ENCODE measurements around the gene CNPY4. TPM values are rescaled to one million over a fixed set of nuclear protein-coding genes. Genes with fewer than 3 reads are reported as not detected.

The CNPY4 gene
- total RNA-seq, 2 experiments from 2014 or later: 20.9 to 26.7 TPM

DNA sequence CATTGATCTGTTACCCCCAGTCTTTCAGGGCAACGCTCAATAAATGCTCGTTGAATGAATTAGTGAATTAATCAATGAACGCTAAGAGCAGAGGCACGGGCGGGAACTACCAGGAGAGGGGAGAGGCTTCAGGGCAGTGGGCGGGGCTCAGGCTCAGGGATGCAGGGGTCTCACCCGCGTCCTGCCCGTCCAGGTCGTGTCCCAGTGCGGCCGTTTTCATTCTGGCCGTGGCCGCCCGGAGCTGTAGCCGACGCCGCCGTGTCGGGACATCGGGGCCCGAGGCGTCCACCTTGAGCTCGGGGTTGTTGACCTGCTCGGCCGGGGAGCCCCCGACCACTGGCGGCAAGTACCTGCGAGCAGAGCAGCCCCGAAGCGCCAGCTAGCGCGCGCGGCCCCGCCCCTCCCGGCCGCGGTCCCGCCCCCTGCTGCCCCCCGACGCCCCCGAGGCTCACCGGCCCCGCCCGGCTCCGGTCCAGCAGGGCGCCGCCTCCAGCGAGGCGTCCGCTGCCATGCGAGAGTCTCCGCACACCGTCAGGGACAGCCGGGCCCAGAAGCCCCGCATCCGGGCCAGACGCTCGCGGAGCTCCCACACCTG, 51.8 kb downstream of the CNPY4 start:
- intact Hi-C loops (cut with micrococcal nuclease; ENCODE audit: unreplicated experiment): no loop called here
- H2AFZ ChIP-seq (ENCODE audit: low read length): no peak overlapping the region
- no peak overlapping the region for H3K27ac ChIP-seq (ENCODE audit: low read depth, low read length, poor library complexity, severe bottlenecking)
- peak overlapping the region; percentile 65 for H3K4me2 ChIP-seq (ENCODE audit: low read length)
- H4K20me1 ChIP-seq (ENCODE audit: insufficient read depth, low read length): no peaks in the 10 kb centered on the region
- peak overlapping the region; percentile 57 for H3K4me3 ChIP-seq (ENCODE audit: low read depth, low read length, poor library complexity, severe bottlenecking)
- ChIA-PET CTCF (ENCODE audit: unreplicated experiment) (interaction anchor here (1.0 kb wide), 1 partner anchor 33 kb away, joined by 4 read pairs; no protein-coding TSS in a partner anchor), POLR2A (interaction anchor here (0.6 to 1.3 kb wide), 4 partner anchors 8 to 38 kb away, joined by 3 to 5 read pairs (median 4); partner anchors contain the start of gene LAMTOR4)
- H3K9me2 ChIP-seq (ENCODE audit: insufficient read depth, low read length): no peaks in the 10 kb centered on the region
- DNase-seq (ENCODE audit: low spot score): peak; percentile 38
- H3K36me3 ChIP-seq (ENCODE audit: insufficient read depth, low read length): peaks cover 9% of the 10 kb centered on the region; the same call in 1 of the 2 replicates
- peaks cover 78% of the 10 kb centered on the region for H3K4me1 ChIP-seq (ENCODE audit: insufficient read depth, low read length, poor library complexity, severe bottlenecking)
- TF ChIP-seq, protein P1, sequence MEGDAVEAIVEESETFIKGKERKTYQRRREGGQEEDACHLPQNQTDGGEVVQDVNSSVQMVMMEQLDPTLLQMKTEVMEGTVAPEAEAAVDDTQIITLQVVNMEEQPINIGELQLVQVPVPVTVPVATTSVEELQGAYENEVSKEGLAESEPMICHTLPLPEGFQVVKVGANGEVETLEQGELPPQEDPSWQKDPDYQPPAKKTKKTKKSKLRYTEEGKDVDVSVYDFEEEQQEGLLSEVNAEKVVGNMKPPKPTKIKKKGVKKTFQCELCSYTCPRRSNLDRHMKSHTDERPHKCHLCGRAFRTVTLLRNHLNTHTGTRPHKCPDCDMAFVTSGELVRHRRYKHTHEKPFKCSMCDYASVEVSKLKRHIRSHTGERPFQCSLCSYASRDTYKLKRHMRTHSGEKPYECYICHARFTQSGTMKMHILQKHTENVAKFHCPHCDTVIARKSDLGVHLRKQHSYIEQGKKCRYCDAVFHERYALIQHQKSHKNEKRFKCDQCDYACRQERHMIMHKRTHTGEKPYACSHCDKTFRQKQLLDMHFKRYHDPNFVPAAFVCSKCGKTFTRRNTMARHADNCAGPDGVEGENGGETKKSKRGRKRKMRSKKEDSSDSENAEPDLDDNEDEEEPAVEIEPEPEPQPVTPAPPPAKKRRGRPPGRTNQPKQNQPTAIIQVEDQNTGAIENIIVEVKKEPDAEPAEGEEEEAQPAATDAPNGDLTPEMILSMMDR (conservative IDR thresholded peaks at IDR 0.05; ENCODE audit: low read length): no peak
- no peak for TF ChIP-seq EZH2phosphoT487 (IDR thresholded peaks at IDR 0.05; ENCODE audit: borderline replicate concordance, low read depth, low read length)
- no TSS peak for BruUV-seq (replicated peaks)
- no peaks in the 10 kb centered on the region for H3K9me3 ChIP-seq (ENCODE audit: low read length)
- no peaks in the 10 kb centered on the region for H3K79me2 ChIP-seq (ENCODE audit: insufficient read depth, low read depth, low read length)

GRCh38 chr7:100171840-100172239, 52.4 kb downstream of the CNPY4 start:
- no peaks in the 10 kb centered on the region for H4K20me1 ChIP-seq (ENCODE audit: insufficient read depth, low read length)
- ChIA-PET CTCF (ENCODE audit: unreplicated experiment) (interaction anchor here (1.0 kb wide), 1 partner anchor 33 kb away, joined by 4 read pairs; no protein-coding TSS in a partner anchor), POLR2A (interaction anchor here (0.6 to 1.3 kb wide), 4 partner anchors 9 to 225 kb away, joined by 3 to 5 read pairs (median 4); no protein-coding TSS in a partner anchor)
- H3K4me2 ChIP-seq (ENCODE audit: low read length): peak overlapping the region; percentile 65
- H3K9me2 ChIP-seq (ENCODE audit: insufficient read depth, low read length): no peaks in the 10 kb centered on the region
- H3K36me3 ChIP-seq (ENCODE audit: insufficient read depth, low read length): peaks cover 9% of the 10 kb centered on the region; the same call in 1 of the 2 replicates
- H3K4me1 ChIP-seq (ENCODE audit: insufficient read depth, low read length, poor library complexity, severe bottlenecking): peaks cover 81% of the 10 kb centered on the region
- H3K4me3 ChIP-seq (ENCODE audit: low read depth, low read length, poor library complexity, severe bottlenecking): peak overlapping the region; percentile 57
- intact Hi-C loops (cut with micrococcal nuclease; ENCODE audit: unreplicated experiment): no loop called here
- no peaks in the 10 kb centered on the region for H3K9me3 ChIP-seq (ENCODE audit: low read length)
- H3K79me2 ChIP-seq (ENCODE audit: insufficient read depth, low read depth, low read length): peaks cover 6% of the 10 kb centered on the region; the same call in 1 of the 2 replicates
- TF ChIP-seq EZH2phosphoT487 (IDR thresholded peaks at IDR 0.05; ENCODE audit: borderline replicate concordance, low read depth, low read length): no peak
- TF ChIP-seq, protein P1 (conservative IDR thresholded peaks at IDR 0.05; ENCODE audit: low read length): no peak
- H3K27ac ChIP-seq (ENCODE audit: low read depth, low read length, poor library complexity, severe bottlenecking): no peak overlapping the region
- no TSS peak for BruUV-seq (replicated peaks)
- H2AFZ ChIP-seq (ENCODE audit: low read length): no peak overlapping the region
- no peak for DNase-seq (ENCODE audit: low spot score)

Data from OCI-LY7 (cell line).